ENCODE results near the gene SLC4A3. TPM values are rescaled to one million over a fixed set of nuclear protein-coding genes. Genes with fewer than 3 reads are reported as not detected.

The SLC4A3 gene
- total RNA-seq, 1 experiment from 2014 or later, result 23.0 TPM

DNA sequence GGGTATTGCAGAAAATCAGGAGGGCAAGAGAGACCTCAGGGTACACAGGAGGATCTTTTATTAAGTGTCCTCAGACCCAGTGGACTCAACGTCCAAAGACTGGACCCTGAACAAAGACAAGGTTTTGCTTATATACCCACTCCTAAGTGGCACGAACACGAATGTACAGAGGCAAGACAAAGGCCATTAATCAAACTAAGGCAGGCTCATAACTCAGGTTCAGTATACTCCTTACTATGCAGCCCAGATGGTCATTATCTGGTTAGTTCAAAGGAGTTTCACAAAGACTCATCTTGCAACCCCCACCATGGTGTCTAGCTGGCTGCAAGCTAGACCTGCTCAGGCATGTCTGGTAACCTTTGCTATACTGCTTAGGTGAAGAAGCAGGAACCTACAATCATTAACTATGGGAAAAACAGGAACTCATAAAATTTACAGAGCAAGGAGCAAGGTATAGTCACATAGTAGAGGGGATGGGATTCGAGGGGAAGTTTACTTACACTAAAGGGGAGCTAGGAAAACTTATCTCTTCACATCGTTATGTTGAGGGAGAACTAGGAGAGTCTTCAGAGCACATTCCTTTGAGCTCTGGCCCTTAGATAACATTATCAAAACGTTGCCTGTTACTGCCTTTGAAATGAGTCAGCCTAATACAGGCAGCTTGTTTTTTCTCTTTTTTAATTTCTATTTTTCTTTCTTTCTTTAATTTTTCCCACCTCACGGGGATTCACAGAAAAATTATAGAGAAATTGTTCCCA, 33.9 kb downstream of the SLC4A3 start (continued):
- TF ChIP-seq CBX3 (IDR thresholded peaks at IDR 0.05; ENCODE audit: low read depth) (peak; percentile 100), JUND (IDR thresholded peaks at IDR 0.05) (no peak), EZH2phosphoT487 (IDR thresholded peaks at IDR 0.05; ENCODE audit: borderline replicate concordance) (no peak), ZFX (IDR thresholded peaks at IDR 0.05) (no peak), SIN3A (IDR thresholded peaks at IDR 0.05; ENCODE audit: low read depth) (peak; percentile 39; the same call in 1 of the 2 replicates)

DNA sequence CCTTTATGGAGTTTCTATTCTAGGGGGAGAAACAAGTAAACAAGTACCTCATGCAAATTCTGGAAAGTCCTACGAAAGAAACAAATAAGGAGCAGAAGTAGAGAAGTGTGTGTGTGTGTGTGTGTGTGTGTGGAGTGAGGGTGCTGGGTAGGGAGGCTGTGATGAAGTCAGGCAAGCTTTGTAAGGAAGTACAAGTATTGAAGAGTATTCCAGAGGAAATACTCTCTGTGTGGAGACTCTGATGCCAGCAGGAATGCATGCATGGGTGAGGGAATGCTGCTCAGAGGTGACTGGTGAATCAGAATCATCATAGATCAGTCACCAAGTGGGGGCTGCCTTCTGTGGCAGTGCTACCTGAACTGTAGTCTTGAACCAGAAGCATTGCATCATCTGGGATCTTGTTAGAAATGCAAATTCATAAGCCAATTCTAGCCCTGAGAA, 34.5 kb downstream of the SLC4A3 start:
- peaks cover 0 to 19% of the 10 kb centered on the region in 2 experiments; a peak in 2 of 4 replicates for H3K4me1 ChIP-seq (ENCODE audit: control insufficient read depth in 1 of 2, insufficient read depth in 2 of 2, low read length in 2 of 2)
- H3K9ac ChIP-seq (ENCODE audit: low read length), result no peak overlapping the region
- no TSS peak for BruUV-seq (replicated peaks)
- no peaks in the 10 kb centered on the region for H3K36me3 ChIP-seq (ENCODE audit: control insufficient read depth in 1 of 2, insufficient read depth in 2 of 2, low read length in 2 of 2)
- no peaks in the 10 kb centered on the region for H4K20me1 ChIP-seq (ENCODE audit: insufficient read depth)
- intact Hi-C loops (cut with micrococcal nuclease), result no loop called here
- H3K79me2 ChIP-seq (ENCODE audit: insufficient read depth, low read length), result no peaks in the 10 kb centered on the region
- DNase-seq (ENCODE audit: low read depth, low spot score) (no peak), ATAC-seq (peak; percentile 53; the same call in 1 of the 2 replicates)
- peaks cover 0 to 13% of the 10 kb centered on the region in 2 experiments; a peak in 1 of 4 replicates for H3K9me3 ChIP-seq (ENCODE audit: control insufficient read depth in 1 of 2, insufficient read depth in 1 of 2, low read depth in 1 of 2, low read length in 2 of 2)
- H3K4me2 ChIP-seq (ENCODE audit: low read length), result peak overlapping the region; percentile 24; the same call in 1 of the 2 replicates
- no peaks in the 10 kb centered on the region for H3K9me2 ChIP-seq (ENCODE audit: insufficient read depth)
- POLR2A ChIA-PET, result interaction anchor here (1.2 kb wide), 1 partner anchor 16 kb away, joined by 4 read pairs; no protein-coding TSS in a partner anchor
- H3K27me3 ChIP-seq (ENCODE audit: insufficient read depth, low read length), result no peaks in the 10 kb centered on the region
- no peak overlapping the region; the same call in 1 of the 2 replicates for H3K27ac ChIP-seq (ENCODE audit: low read depth, low read length)
- no peak overlapping the region for H3K4me3 ChIP-seq (replicated peaks in 1 of 2; ENCODE audit: low read depth in 1 of 2, low read length in 2 of 2)
- peak overlapping the region; percentile 41 for H2AFZ ChIP-seq (ENCODE audit: low read depth, low read length, poor library complexity, severe bottlenecking)
- CTCF ChIA-PET, result no interaction called here
- RAD21 ChIA-PET (ENCODE audit: low non-redundant PET in 1 of 2, low total read pairs in 2 of 2, uncharacterized antibody in 2 of 2, unreplicated experiment in 2 of 2), result no interaction called here
- TF ChIP-seq, protein P1, sequence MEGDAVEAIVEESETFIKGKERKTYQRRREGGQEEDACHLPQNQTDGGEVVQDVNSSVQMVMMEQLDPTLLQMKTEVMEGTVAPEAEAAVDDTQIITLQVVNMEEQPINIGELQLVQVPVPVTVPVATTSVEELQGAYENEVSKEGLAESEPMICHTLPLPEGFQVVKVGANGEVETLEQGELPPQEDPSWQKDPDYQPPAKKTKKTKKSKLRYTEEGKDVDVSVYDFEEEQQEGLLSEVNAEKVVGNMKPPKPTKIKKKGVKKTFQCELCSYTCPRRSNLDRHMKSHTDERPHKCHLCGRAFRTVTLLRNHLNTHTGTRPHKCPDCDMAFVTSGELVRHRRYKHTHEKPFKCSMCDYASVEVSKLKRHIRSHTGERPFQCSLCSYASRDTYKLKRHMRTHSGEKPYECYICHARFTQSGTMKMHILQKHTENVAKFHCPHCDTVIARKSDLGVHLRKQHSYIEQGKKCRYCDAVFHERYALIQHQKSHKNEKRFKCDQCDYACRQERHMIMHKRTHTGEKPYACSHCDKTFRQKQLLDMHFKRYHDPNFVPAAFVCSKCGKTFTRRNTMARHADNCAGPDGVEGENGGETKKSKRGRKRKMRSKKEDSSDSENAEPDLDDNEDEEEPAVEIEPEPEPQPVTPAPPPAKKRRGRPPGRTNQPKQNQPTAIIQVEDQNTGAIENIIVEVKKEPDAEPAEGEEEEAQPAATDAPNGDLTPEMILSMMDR (IDR thresholded peaks at IDR 0.05 in 2 of 3, conservative IDR thresholded peaks at IDR 0.05 in 1 of 3; ENCODE audit: borderline replicate concordance in 1 of 3, insufficient read depth in 1 of 3, low read depth in 2 of 3, low read length in 2 of 3), result no peak
- TF ChIP-seq EGR1 (IDR thresholded peaks at IDR 0.05; ENCODE audit: low read depth) (no peak), ELF1 (IDR thresholded peaks at IDR 0.05; ENCODE audit: borderline replicate concordance, low read depth) (no peak), CBX3 (IDR thresholded peaks at IDR 0.05; ENCODE audit: low read depth) (no peak), EZH2 (IDR thresholded peaks at IDR 0.05) (no peak), POLR2AphosphoS5 (IDR thresholded peaks at IDR 0.05; ENCODE audit: low read depth, low read length) (no peak), CEBPB (IDR thresholded peaks at IDR 0.05; ENCODE audit: low read depth) (no peak), POLR2A (IDR thresholded peaks at IDR 0.05; ENCODE audit: borderline replicate concordance, extremely low read depth, insufficient read depth, insufficient read length) (no peak), EZH2phosphoT487 (IDR thresholded peaks at IDR 0.05; ENCODE audit: borderline replicate concordance) (no peak), YY1 (IDR thresholded peaks at IDR 0.05; ENCODE audit: extremely low read depth, insufficient replicate concordance, low read depth, low read length) (no peak), ZNF274 (IDR thresholded peaks at IDR 0.05; ENCODE audit: low read depth, low read length) (no peak), SRF (IDR thresholded peaks at IDR 0.05; ENCODE audit: low read depth) (no peak), FOSL1 (IDR thresholded peaks at IDR 0.05; ENCODE audit: low read depth) (no peak)
- TF ChIP-seq, protein P2, sequence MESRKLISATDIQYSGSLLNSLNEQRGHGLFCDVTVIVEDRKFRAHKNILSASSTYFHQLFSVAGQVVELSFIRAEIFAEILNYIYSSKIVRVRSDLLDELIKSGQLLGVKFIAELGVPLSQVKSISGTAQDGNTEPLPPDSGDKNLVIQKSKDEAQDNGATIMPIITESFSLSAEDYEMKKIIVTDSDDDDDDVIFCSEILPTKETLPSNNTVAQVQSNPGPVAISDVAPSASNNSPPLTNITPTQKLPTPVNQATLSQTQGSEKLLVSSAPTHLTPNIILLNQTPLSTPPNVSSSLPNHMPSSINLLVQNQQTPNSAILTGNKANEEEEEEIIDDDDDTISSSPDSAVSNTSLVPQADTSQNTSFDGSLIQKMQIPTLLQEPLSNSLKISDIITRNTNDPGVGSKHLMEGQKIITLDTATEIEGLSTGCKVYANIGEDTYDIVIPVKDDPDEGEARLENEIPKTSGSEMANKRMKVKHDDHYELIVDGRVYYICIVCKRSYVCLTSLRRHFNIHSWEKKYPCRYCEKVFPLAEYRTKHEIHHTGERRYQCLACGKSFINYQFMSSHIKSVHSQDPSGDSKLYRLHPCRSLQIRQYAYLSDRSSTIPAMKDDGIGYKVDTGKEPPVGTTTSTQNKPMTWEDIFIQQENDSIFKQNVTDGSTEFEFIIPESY (IDR thresholded peaks at IDR 0.05; ENCODE audit: extremely low read depth, insufficient replicate concordance, low read length), result no peak
- TF ChIP-seq, protein P3, sequence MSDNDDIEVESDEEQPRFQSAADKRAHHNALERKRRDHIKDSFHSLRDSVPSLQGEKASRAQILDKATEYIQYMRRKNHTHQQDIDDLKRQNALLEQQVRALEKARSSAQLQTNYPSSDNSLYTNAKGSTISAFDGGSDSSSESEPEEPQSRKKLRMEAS (IDR thresholded peaks at IDR 0.05), result no peak

Data from HCT116 (cell line).